HFF-Myc (cell line): Measurements from ENCODE around the gene TBXT.

Experiments used
- DNase-seq: peaks from one replicate; pipeline ENCODE4 v3.0.0-alpha.2; 2011; ENCODE audit warnings: low read depth; ENCODE audit errors: extremely low read depth
- H3K4me3 ChIP-seq: replicated peaks from 2 replicates; pipeline ENCODE4 v1.5.1; 2011; ENCODE audit warnings: low read depth, mild to moderate bottlenecking, control low read depth, low read length
- TF ChIP-seq, protein P1 (sequence below): IDR thresholded peaks from 2 replicates; pipeline ENCODE4 v1.5.1; 2012; ENCODE audit warnings: mild to moderate bottlenecking, low read depth, low read length, control low read depth; ENCODE audit errors: missing control alignments

The TBXT gene

GRCh38 chr6:166203003-166203640 lies 35.5 kb upstream of the TBXT start:
- TF ChIP-seq, protein P1, sequence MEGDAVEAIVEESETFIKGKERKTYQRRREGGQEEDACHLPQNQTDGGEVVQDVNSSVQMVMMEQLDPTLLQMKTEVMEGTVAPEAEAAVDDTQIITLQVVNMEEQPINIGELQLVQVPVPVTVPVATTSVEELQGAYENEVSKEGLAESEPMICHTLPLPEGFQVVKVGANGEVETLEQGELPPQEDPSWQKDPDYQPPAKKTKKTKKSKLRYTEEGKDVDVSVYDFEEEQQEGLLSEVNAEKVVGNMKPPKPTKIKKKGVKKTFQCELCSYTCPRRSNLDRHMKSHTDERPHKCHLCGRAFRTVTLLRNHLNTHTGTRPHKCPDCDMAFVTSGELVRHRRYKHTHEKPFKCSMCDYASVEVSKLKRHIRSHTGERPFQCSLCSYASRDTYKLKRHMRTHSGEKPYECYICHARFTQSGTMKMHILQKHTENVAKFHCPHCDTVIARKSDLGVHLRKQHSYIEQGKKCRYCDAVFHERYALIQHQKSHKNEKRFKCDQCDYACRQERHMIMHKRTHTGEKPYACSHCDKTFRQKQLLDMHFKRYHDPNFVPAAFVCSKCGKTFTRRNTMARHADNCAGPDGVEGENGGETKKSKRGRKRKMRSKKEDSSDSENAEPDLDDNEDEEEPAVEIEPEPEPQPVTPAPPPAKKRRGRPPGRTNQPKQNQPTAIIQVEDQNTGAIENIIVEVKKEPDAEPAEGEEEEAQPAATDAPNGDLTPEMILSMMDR: no peak
- H3K4me3 ChIP-seq: no peak overlapping the region
- no peak for DNase-seq

DNA sequence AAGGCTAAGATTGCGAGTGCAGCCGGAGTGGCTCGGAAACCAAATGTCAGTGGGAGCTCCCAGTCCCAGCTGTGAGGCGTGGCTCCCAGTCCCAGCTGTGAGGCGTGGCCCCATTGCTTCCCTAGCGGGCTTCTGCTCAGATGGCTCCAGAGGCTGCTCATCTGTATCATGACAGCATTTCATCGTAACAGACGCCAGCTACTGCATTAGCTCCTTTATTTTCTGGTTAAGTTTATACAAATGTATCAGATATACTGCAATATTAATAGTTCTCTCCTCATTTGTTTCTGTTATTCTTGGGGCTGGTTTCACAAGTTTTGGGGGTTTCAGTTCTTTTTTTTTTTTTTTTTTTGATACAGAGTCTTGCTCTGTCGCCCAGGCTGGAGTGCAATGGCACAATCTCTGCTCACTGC lies 34.7 kb upstream of the TBXT start:
- TF ChIP-seq, protein P1: no peak
- no peak overlapping the region for H3K4me3 ChIP-seq
- DNase-seq: no peak

DNA sequence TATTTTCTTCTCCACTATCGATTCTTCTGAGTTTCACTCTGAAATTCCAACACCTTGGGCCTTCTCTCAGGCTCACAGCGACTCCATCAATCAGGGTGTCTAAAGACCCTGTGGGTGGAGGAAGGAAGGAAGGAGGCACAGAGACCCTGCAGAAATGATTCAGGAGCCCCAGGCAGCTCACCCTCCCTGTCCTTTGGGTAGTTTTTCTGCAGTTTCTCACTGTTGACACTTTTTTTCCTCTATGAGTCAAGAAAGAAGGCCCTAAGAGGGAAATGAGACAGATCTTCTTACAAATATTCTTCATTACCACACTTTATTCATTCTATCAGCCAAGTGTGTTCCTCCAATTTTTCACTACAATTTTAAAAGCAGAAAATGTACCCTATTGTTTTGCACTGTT lies 34.2 kb upstream of the TBXT start:
- TF ChIP-seq, protein P1: no peak
- no peak overlapping the region for H3K4me3 ChIP-seq

GRCh38 chr6:166197361-166197760 lies 29.7 kb upstream of the TBXT start:
- H3K4me3 ChIP-seq: no peak overlapping the region
- TF ChIP-seq, protein P1: no peak
- DNase-seq: no peak

More for the DNA sequence above, 34.2 kb upstream of the TBXT start:
- DNase-seq: no peak

GRCh38 chr6:166195860-166196238 lies 28.2 kb upstream of the TBXT start:
- DNase-seq: no peak
- H3K4me3 ChIP-seq: no peak overlapping the region
- TF ChIP-seq, protein P1: no peak

GRCh38 chr6:166194914-166195859 lies 27.5 kb upstream of the TBXT start:
- no peak for DNase-seq
- TF ChIP-seq, protein P1: no peak
- H3K4me3 ChIP-seq: no peak overlapping the region
